ENCODE results near the gene SIMC1. TPM values are rescaled to one million over a fixed set of nuclear protein-coding genes. Genes with fewer than 3 reads are reported as not detected.

Gene SIMC1
- polyA plus RNA-seq, 1 of the 3 experiments (the other 2 are of a cell fraction) = 12.4 TPM

GRCh38 chr5:176388444-176389134, 150.4 kb downstream of the SIMC1 start, which contains the start of the genes HIGD2A and NOP16 (continued):
- TF ChIP-seq SIN3A (IDR thresholded peaks at IDR 0.05; ENCODE audit: borderline replicate concordance, low read depth, low read length) = peak; percentile 92
- peak; percentile 40; the same call in 1 of the 2 replicates for TF ChIP-seq IRF3 (IDR thresholded peaks at IDR 0.05; ENCODE audit: low read depth, low read length)
- TF ChIP-seq ELF1 (IDR thresholded peaks at IDR 0.05) = peak; percentile 74
- TF ChIP-seq GABPA (IDR thresholded peaks at IDR 0.05; ENCODE audit: low read depth) = peak; percentile 85
- TF ChIP-seq NRF1 (IDR thresholded peaks at IDR 0.05; ENCODE audit: low read depth, low read length) = peak; percentile 57; the same call in 1 of the 2 replicates

GRCh38 chr5:176389135-176390123, 151.2 kb downstream of the SIMC1 start:
- no peaks in the 10 kb centered on the region for H3K9me2 ChIP-seq
- peak overlapping the region; percentile 96 for H3K9ac ChIP-seq
- CTCF ChIA-PET = interaction anchor here (2.5 kb wide), 1 partner anchor 28 kb away, joined by 7 read pairs; the partner anchor contains the start of gene KIAA1191
- no peaks in the 10 kb centered on the region for H3K27me3 ChIP-seq (ENCODE audit: insufficient read depth)
- H3K4me2 ChIP-seq = peak overlapping the region; percentile 87
- H3K27ac ChIP-seq (ENCODE audit: low read depth in 2 of 2, low read length in 1 of 2) = peak overlapping the region; percentile 96 to 97
- H3K79me2 ChIP-seq (ENCODE audit: insufficient read depth) = peaks cover 51% of the 10 kb centered on the region
- peak overlapping the region; percentile 44; the same call in 1 of the 2 replicates for H2AFZ ChIP-seq (ENCODE audit: low read depth)
- H3K4me3 ChIP-seq (ENCODE audit: low read depth in 2 of 2, low read length in 1 of 2) = peak overlapping the region; percentile 92 to 96
- 25% methylated on average over 34 of the region's 41 CpGs for WGBS (ENCODE audit: low lambda C conversion rate)
- peaks cover 6% of the 10 kb centered on the region for H3F3A ChIP-seq (replicated peaks; ENCODE audit: insufficient read depth)
- no peak for DNase-seq
- TF ChIP-seq RFX5 (IDR thresholded peaks at IDR 0.05; ENCODE audit: low read length) = peak; percentile 70; the same call in 1 of the 2 replicates
- peak; percentile 85 for TF ChIP-seq YY1 (IDR thresholded peaks at IDR 0.05; ENCODE audit: low read depth)
- TF ChIP-seq USF1 (IDR thresholded peaks at IDR 0.05; ENCODE audit: borderline replicate concordance, low read depth) = no peak
- no peak for TF ChIP-seq ELF1 (IDR thresholded peaks at IDR 0.05)
- peak; percentile 62; the same call in 1 of the 2 replicates for TF ChIP-seq MXI1 (IDR thresholded peaks at IDR 0.05; ENCODE audit: low read depth, low read length)
- peak; percentile 75 for TF ChIP-seq POLR2AphosphoS5 (IDR thresholded peaks at IDR 0.05; ENCODE audit: low read depth, low read length)
- TF ChIP-seq NRF1 (IDR thresholded peaks at IDR 0.05; ENCODE audit: low read depth, low read length) = 0 out of 2 replicates have a peak, but pooled peaks have one; percentile 9
- H3K4me1 ChIP-seq (ENCODE audit: control insufficient read depth in 1 of 2, insufficient read depth in 2 of 2, low read depth in 1 of 2, low read length in 1 of 2) = peaks cover 0 to 14% of the 10 kb centered on the region in 2 experiments; a peak in 2 of 4 replicates
- H4K20me1 ChIP-seq (ENCODE audit: insufficient read depth) = no peaks in the 10 kb centered on the region
- POLR2A ChIA-PET = interaction anchor here (0.9 to 2.0 kb wide), 5 partner anchors 15 to 976 kb away, joined by 3 to 7 read pairs (median 6); partner anchors contain the start of genes CLTB, KIAA1191 and RNF44
- no peaks in the 10 kb centered on the region for H3K9me3 ChIP-seq
- peaks cover 11 to 32% of the 10 kb centered on the region in 2 experiments for H3K36me3 ChIP-seq (replicated peaks in 1 of 2; ENCODE audit: control insufficient read depth in 1 of 2, insufficient read depth in 2 of 2, low read length in 1 of 2)

All from SK-N-SH (cell line).